ENCODE measurements around the gene C19orf18.

The C19orf18 gene

DNA sequence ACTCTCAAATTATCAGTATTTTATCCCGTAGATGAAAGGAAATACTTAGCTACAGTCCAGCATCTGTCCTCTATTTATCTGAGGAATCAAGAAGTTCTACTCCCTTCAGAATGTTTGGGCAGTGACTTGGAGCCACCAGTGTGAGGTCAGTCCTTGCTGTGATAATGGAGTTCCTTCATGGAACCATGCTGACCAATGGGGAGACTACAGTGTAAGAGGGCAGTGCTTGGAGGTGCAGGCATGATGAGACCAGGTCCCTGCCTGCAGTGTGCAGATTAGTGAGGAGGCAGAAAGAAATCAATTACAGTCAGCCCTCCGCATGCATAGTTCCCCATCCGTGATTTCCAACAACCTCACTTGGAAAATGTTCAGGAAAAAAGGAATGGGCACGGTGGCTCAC is at the start of gene C19orf18:
Gene C19orf18, minus strand, starts transcription at position 101 of the 400 bp plus-strand sequence. CDS start 102 bp downstream, outside the sequence.
- Histone ChIP-seq H3K4me1 (no peaks in the 10 kb centered on the region), H3K9ac (no peak within 1 kb of the TSS), H3K9me3 (ENCODE audit: control insufficient read depth, low read length) (peaks cover 26% of the 10 kb centered on the region), H3K36me3 (ENCODE audit: control insufficient read depth, insufficient read depth, low read length) (peaks cover 21% of the 10 kb centered on the region), H3K27ac (no peak within 1 kb of the TSS), H2AFZ (no peak within 1 kb of the TSS), H3K27me3 (ENCODE audit: control insufficient read depth, insufficient read depth, low read length) (no peaks in the 10 kb centered on the region), H3K4me3 (ENCODE audit: low read depth, low read length) (no peak within 1 kb of the TSS), H3K79me2 (no peaks in the 10 kb centered on the region), H3K4me2 (ENCODE audit: low read length) (no peak within 1 kb of the TSS)
- TF ChIP-seq, protein P1, sequence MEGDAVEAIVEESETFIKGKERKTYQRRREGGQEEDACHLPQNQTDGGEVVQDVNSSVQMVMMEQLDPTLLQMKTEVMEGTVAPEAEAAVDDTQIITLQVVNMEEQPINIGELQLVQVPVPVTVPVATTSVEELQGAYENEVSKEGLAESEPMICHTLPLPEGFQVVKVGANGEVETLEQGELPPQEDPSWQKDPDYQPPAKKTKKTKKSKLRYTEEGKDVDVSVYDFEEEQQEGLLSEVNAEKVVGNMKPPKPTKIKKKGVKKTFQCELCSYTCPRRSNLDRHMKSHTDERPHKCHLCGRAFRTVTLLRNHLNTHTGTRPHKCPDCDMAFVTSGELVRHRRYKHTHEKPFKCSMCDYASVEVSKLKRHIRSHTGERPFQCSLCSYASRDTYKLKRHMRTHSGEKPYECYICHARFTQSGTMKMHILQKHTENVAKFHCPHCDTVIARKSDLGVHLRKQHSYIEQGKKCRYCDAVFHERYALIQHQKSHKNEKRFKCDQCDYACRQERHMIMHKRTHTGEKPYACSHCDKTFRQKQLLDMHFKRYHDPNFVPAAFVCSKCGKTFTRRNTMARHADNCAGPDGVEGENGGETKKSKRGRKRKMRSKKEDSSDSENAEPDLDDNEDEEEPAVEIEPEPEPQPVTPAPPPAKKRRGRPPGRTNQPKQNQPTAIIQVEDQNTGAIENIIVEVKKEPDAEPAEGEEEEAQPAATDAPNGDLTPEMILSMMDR (IDR thresholded peaks at IDR 0.05), result no peak

DNA sequence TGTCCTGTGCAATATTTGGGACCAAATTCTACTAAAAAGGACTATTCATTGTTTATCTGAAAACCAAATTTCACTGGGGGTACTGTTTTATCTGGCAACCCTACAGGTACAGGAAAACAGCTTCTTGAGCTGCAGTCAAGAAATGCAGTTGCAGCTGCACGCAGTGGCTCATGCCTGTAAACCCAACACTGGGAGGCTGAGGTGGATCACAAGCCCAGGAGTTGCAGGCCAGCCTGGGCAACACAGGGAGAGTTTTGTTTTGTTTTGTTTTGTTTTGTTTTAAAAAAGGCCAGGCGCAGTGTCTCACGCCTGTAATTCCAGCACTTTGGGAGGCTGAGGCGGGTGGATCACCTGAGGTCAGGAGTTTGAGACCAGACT is 47.9 kb upstream of the C19orf18 start:
- Histone ChIP-seq H3K27me3 (ENCODE audit: control insufficient read depth, insufficient read depth, low read length) (no peaks in the 10 kb centered on the region), H3K27ac (no peak overlapping the region), H3K4me1 (no peaks in the 10 kb centered on the region), H3K9ac (no peak overlapping the region), H3K4me2 (ENCODE audit: low read length) (no peak overlapping the region), H3K36me3 (ENCODE audit: control insufficient read depth, insufficient read depth, low read length) (no peaks in the 10 kb centered on the region), H2AFZ (no peak overlapping the region), H3K79me2 (no peaks in the 10 kb centered on the region), H3K4me3 (ENCODE audit: low read depth, low read length) (no peak overlapping the region), H3K9me3 (ENCODE audit: control insufficient read depth, low read length) (no peaks in the 10 kb centered on the region)
- TF ChIP-seq, protein P1 (IDR thresholded peaks at IDR 0.05), result no peak

DNA sequence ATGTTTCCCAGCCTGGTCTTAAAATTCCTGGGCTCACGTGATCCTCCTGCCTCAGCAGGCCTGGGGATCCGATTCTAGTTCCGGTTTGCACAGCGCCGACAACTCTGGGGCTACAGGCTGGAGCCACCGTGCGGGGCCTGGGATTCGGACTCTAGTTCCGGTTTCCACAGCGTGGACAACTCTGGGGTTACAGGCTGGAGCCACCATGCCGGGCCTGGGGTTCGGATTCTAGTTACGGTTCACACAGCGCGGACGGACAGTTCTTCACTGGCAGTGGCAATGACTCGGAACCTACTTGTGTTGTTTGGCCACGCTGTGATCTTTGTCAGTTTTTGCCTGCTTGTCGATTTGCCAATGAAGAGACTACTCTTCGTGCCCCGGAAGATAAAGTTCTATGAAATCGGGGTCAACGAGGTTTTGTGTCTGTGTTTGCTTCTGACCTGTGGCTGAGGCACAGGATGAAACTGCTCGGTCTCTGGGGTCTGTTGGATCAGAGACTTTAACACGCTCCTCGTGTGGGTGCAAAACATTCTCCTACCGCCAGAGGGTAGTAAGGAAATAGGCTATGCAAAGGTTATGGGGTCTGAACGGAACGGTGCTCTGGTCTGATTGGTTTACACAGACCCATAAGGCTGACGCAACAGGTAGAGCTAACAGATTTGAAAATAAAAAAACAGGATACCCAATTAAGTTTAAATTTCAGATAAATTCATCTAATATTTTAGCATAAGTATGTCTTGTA is 47.4 kb upstream of the C19orf18 start:
- TF ChIP-seq, protein P1 (IDR thresholded peaks at IDR 0.05), result peak; percentile 64
- H3K4me2 ChIP-seq (ENCODE audit: low read length), result peak overlapping the region; percentile 31
- no peak overlapping the region for H3K27ac ChIP-seq
- H3K9me3 ChIP-seq (ENCODE audit: control insufficient read depth, low read length), result no peaks in the 10 kb centered on the region
- no peak overlapping the region for H3K9ac ChIP-seq
- no peaks in the 10 kb centered on the region for H3K4me1 ChIP-seq
- no peaks in the 10 kb centered on the region for H3K27me3 ChIP-seq (ENCODE audit: control insufficient read depth, insufficient read depth, low read length)
- H3K4me3 ChIP-seq (ENCODE audit: low read depth, low read length), result no peak overlapping the region
- H3K36me3 ChIP-seq (ENCODE audit: control insufficient read depth, insufficient read depth, low read length), result no peaks in the 10 kb centered on the region
- no peaks in the 10 kb centered on the region for H3K79me2 ChIP-seq
- peak overlapping the region; percentile 35 for H2AFZ ChIP-seq

DNA sequence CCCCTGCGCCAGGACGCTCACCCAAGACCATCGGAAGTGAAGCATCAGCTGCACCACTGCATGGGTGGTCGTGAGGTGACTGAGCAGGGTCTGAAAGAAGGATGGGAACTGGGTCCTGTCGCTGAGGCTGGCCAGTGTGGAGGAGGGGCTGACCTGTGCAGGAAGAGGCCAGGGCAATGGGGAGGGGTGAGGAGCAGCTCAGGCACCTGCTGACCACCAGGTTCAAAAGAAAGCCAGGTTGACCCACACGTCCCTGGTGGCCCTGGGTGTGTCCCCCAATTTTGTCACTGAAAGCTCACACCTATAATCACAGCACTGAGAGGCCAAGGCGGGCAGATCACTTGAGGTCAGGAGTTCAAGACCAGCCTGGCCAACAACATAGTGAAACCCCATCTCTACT is 45.8 kb upstream of the C19orf18 start:
- TF ChIP-seq, protein P1 (IDR thresholded peaks at IDR 0.05), result no peak
- Histone ChIP-seq H3K36me3 (ENCODE audit: control insufficient read depth, insufficient read depth, low read length) (no peaks in the 10 kb centered on the region), H3K27ac (no peak overlapping the region)

DNA sequence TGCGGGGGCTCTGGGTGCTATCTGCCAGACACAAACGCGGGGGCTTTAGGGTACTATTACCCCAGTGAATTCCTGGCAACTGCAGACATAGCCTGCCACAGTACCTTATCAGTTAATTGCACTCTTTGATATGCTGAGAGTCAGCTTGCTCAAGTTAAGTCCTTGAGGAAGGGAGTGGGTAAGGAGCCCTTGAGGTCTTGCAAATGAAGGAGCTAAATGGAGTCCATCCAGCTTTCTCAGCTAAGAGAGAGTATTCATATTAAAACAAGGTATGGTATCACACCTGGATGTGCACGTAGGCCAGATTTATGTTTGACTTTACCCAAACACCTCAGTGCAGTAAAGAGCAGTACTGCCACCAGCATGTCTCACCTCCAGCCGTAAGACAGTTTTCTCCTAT is 39.8 kb upstream of the C19orf18 start:
- H3K27ac ChIP-seq, result no peak overlapping the region
- H3K4me1 ChIP-seq, result no peaks in the 10 kb centered on the region
- H3K4me2 ChIP-seq (ENCODE audit: low read length), result no peak overlapping the region
- H3K9ac ChIP-seq, result no peak overlapping the region
- H3K9me3 ChIP-seq (ENCODE audit: control insufficient read depth, low read length), result no peaks in the 10 kb centered on the region
- no peak overlapping the region for H3K4me3 ChIP-seq (ENCODE audit: low read depth, low read length)
- H2AFZ ChIP-seq, result no peak overlapping the region
- H3K36me3 ChIP-seq (ENCODE audit: control insufficient read depth, insufficient read depth, low read length), result no peaks in the 10 kb centered on the region
- TF ChIP-seq, protein P1 (IDR thresholded peaks at IDR 0.05), result no peak
- no peaks in the 10 kb centered on the region for H3K27me3 ChIP-seq (ENCODE audit: control insufficient read depth, insufficient read depth, low read length)
- H3K79me2 ChIP-seq, result no peaks in the 10 kb centered on the region

More for the DNA sequence above, 45.8 kb upstream of the C19orf18 start:
- no peak overlapping the region for H3K4me3 ChIP-seq (ENCODE audit: low read depth, low read length)
- no peaks in the 10 kb centered on the region for H3K79me2 ChIP-seq
- H3K4me1 ChIP-seq, result no peaks in the 10 kb centered on the region
- H3K4me2 ChIP-seq (ENCODE audit: low read length), result no peak overlapping the region
- H3K9ac ChIP-seq, result no peak overlapping the region
- no peaks in the 10 kb centered on the region for H3K9me3 ChIP-seq (ENCODE audit: control insufficient read depth, low read length)
- no peaks in the 10 kb centered on the region for H3K27me3 ChIP-seq (ENCODE audit: control insufficient read depth, insufficient read depth, low read length)
- H2AFZ ChIP-seq, result no peak overlapping the region
